ENCODE data around the gene AMOT.
A peak's percentile ranks its signal among the peaks of the same experiment; 100 is the strongest.

AMOT gene

DNA sequence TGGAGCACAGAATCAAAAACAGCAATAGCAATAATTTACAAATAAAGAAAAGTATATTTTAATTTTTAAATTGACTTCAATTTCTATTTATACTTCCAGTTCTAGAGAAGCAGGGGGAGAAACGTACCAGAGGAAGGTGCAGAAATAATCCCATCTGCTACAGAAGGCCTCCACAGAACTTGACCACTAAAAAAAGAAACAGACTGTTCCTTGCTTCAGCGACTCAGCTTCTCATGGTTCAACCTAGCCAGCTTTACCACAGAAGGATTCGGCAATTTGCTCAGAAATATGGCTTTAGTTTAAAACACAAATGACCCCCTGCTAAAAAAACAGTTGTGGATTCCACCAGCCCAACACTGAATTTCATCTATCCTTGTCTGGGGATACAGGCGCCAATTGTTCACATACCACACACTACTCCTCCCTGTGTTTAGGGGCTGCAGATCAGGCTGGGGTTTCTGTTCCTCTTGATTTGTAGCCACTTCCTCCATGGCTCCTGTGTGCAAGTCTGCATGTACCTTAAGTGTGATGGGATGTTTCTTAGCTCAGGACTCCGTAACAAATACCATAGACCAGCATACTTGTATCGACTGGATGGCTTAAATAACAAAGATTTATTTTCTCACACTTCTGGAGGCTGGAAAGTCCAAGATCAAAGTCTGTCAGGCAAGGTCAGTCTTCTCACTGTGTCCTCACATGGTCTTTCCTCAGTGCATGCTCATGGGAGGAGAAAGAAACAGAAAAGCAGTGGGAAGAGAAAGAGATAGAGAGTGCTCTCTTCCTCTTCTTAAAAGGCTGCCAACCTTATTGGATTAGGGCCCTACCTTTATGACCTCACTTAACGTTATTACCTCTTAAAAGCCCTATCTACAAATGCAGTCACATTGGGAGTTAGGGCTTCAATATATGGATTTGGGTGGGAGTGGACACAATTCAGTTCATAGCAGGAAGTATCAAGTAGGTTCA lies 79.1 kb downstream of the AMOT start:
- Histone ChIP-seq H3K27me3 (replicated peaks; ENCODE audit: control insufficient read depth, insufficient read depth, low read length) (peaks cover 65% of the 10 kb centered on the region), H3K4me3 (ENCODE audit: low read length) (no peak overlapping the region), H3K9ac (ENCODE audit: low read length) (no peak overlapping the region), H3K9me3 (ENCODE audit: control insufficient read depth, low read length) (peaks cover 7% of the 10 kb centered on the region), H3K36me3 (ENCODE audit: control insufficient read depth, insufficient read depth, low read length, severe bottlenecking) (no peaks in the 10 kb centered on the region), H3K4me1 (ENCODE audit: control insufficient read depth, insufficient read depth, low read length) (no peaks in the 10 kb centered on the region)
- DNase-seq (ENCODE audit: low read depth), result no peak

DNA sequence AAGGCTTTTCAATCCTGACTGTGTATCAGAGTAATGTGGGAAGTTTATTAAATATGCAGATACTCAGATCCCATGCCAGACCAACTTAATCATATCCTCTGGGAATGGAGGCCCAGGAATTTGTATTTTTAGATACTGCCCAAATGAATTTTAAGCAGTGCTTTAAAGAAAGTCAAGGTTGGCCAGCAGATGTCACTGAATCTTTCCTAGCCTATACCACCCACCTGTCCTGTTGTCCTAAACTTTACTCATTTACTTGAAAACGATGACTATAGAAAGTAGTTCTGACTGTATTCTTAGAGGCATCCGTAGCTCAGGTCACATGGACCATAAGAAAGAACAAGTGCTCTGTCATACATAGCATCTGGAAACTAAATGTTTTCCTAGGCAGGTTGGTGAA lies 79.9 kb downstream of the AMOT start:
- no peaks in the 10 kb centered on the region for H3K4me1 ChIP-seq (ENCODE audit: control insufficient read depth, insufficient read depth, low read length)
- H3K36me3 ChIP-seq (ENCODE audit: control insufficient read depth, insufficient read depth, low read length, severe bottlenecking), result no peaks in the 10 kb centered on the region
- no peak overlapping the region for H3K4me3 ChIP-seq (ENCODE audit: low read length)
- no peak overlapping the region for H3K9ac ChIP-seq (ENCODE audit: low read length)
- peak; percentile 4 for DNase-seq (ENCODE audit: low read depth)
- peaks cover 60% of the 10 kb centered on the region for H3K27me3 ChIP-seq (replicated peaks; ENCODE audit: control insufficient read depth, insufficient read depth, low read length)
- peaks cover 7% of the 10 kb centered on the region for H3K9me3 ChIP-seq (ENCODE audit: control insufficient read depth, low read length)

DNA sequence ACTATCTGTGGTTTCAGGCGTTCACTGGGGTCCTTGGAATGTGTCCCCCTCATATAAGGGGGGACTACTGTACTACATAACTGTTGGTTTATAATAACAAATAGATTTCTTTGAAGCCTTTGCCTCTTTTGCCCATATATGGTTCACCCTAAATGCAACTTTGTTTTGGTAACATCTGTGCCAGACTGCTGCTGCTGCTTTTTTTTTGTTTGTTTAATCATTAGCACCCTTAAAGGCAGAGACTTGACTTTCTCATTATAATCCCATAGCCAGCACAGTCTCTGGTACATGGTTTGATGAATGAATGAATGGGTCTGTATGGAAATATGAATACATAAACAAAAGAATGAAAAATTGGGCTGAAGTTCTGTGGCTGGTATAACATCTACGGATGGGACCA lies 80.7 kb downstream of the AMOT start:
- Histone ChIP-seq H3K36me3 (ENCODE audit: control insufficient read depth, insufficient read depth, low read length, severe bottlenecking) (no peaks in the 10 kb centered on the region), H3K4me3 (ENCODE audit: low read length) (no peak overlapping the region), H3K9me3 (ENCODE audit: control insufficient read depth, low read length) (peaks cover 7% of the 10 kb centered on the region), H3K9ac (ENCODE audit: low read length) (no peak overlapping the region), H3K4me1 (ENCODE audit: control insufficient read depth, insufficient read depth, low read length) (no peaks in the 10 kb centered on the region), H3K27me3 (replicated peaks; ENCODE audit: control insufficient read depth, insufficient read depth, low read length) (peaks cover 53% of the 10 kb centered on the region)
- DNase-seq (ENCODE audit: low read depth), result no peak

DNA sequence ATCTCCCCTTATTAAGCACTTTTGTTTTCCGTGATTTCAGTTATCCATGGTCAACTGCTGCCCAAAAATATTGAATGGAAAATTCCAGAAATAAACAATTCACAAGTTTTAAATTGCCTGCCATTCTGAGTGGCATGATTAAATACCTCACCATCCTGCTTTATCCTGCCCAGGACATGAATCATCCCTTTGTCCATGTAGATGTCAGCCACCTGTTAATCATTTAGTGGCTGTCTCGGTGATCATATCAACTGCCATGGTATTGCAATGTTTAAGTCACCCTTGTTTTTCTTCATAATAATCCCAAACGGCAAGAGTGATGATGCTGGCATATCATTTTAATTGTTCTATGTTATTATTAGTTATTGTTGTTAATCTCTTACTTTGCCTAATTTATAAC lies 81.1 kb downstream of the AMOT start:
- Histone ChIP-seq H3K4me3 (ENCODE audit: low read length) (no peak overlapping the region), H3K9ac (ENCODE audit: low read length) (no peak overlapping the region)
- no peak for DNase-seq (ENCODE audit: low read depth)

DNA sequence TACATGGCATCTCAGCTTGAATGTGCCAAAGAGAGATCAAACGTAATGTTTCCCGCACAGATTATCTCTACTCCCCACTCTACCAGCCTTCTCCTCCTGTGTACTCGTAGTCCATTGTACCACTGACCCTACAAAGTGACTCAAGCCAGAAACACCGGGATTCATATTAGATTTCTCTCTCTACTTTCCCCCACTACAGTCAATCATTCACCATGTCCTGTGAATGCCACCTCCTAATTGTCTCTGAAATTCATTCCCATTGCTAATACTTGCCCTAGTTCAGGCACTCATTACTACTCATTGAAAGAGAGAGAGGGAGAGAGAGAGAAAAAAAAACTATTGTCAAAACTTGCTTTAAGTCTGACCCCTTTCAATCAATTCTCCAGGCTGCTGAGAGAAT lies 82.7 kb downstream of the AMOT start:
- Histone ChIP-seq H3K27me3 (replicated peaks; ENCODE audit: control insufficient read depth, insufficient read depth, low read length) (peaks cover 46% of the 10 kb centered on the region), H3K4me1 (ENCODE audit: control insufficient read depth, insufficient read depth, low read length) (no peaks in the 10 kb centered on the region), H3K9me3 (ENCODE audit: control insufficient read depth, low read length) (peaks cover 7% of the 10 kb centered on the region), H3K4me3 (ENCODE audit: low read length) (no peak overlapping the region), H3K9ac (ENCODE audit: low read length) (no peak overlapping the region), H3K36me3 (ENCODE audit: control insufficient read depth, insufficient read depth, low read length, severe bottlenecking) (no peaks in the 10 kb centered on the region)
- DNase-seq (ENCODE audit: low read depth), result no peak

More for the DNA sequence above, 81.1 kb downstream of the AMOT start:
- H3K27me3 ChIP-seq (replicated peaks; ENCODE audit: control insufficient read depth, insufficient read depth, low read length), result peaks cover 48% of the 10 kb centered on the region
- H3K36me3 ChIP-seq (ENCODE audit: control insufficient read depth, insufficient read depth, low read length, severe bottlenecking), result no peaks in the 10 kb centered on the region
- no peaks in the 10 kb centered on the region for H3K4me1 ChIP-seq (ENCODE audit: control insufficient read depth, insufficient read depth, low read length)
- peaks cover 7% of the 10 kb centered on the region for H3K9me3 ChIP-seq (ENCODE audit: control insufficient read depth, low read length)

DNA sequence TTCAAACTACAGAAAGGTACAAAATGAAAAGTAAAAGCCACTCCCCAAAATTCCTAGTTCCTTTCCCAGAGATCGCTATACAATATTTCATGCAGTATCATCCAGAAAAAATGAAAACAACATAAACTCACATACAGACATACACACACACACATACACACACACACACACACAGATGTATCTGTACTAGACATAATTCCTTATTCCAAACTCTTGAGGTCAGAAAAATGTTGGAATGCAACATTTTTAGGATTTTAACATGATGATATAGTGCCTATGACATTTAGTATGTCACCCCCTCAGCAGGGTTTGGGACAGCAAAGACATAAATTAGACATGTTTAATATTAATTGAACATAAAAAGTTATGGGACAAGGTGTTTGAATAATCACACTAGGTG lies 87.5 kb downstream of the AMOT start:
- peaks cover 24% of the 10 kb centered on the region for H3K27me3 ChIP-seq (replicated peaks; ENCODE audit: control insufficient read depth, insufficient read depth, low read length)
- H3K9ac ChIP-seq (ENCODE audit: low read length), result no peak overlapping the region
- H3K4me1 ChIP-seq (ENCODE audit: control insufficient read depth, insufficient read depth, low read length), result no peaks in the 10 kb centered on the region
- no peak overlapping the region for H3K4me3 ChIP-seq (ENCODE audit: low read length)
- H3K9me3 ChIP-seq (ENCODE audit: control insufficient read depth, low read length), result no peaks in the 10 kb centered on the region
- no peaks in the 10 kb centered on the region for H3K36me3 ChIP-seq (ENCODE audit: control insufficient read depth, insufficient read depth, low read length, severe bottlenecking)
- no peak for DNase-seq (ENCODE audit: low read depth)

DNA sequence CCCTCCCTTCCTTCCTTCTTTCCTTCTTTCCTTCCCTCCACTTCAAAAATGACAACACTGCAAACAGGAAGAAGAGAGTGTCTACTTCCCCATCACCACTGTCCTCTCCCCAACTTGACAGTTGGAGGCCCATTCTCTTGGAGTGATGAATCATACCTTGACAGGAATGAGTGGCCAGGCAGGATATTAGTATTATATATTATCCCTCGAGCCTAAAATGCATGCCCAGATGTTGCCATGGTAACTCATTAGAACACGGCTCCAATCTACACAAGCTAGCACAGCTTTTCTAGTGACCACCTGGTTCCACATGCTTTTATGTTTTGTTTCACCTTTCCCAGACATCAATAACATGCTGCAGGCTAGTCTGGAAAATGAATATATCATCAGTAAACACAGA lies 89.6 kb downstream of the AMOT start:
- H3K36me3 ChIP-seq (ENCODE audit: control insufficient read depth, insufficient read depth, low read length, severe bottlenecking), result no peaks in the 10 kb centered on the region
- no peak overlapping the region for H3K4me3 ChIP-seq (ENCODE audit: low read length)
- H3K9me3 ChIP-seq (ENCODE audit: control insufficient read depth, low read length), result no peaks in the 10 kb centered on the region
- no peaks in the 10 kb centered on the region for H3K4me1 ChIP-seq (ENCODE audit: control insufficient read depth, insufficient read depth, low read length)
- no peak for DNase-seq (ENCODE audit: low read depth)
- no peak overlapping the region for H3K9ac ChIP-seq (ENCODE audit: low read length)
- H3K27me3 ChIP-seq (replicated peaks; ENCODE audit: control insufficient read depth, insufficient read depth, low read length), result peaks cover 18% of the 10 kb centered on the region

DNA sequence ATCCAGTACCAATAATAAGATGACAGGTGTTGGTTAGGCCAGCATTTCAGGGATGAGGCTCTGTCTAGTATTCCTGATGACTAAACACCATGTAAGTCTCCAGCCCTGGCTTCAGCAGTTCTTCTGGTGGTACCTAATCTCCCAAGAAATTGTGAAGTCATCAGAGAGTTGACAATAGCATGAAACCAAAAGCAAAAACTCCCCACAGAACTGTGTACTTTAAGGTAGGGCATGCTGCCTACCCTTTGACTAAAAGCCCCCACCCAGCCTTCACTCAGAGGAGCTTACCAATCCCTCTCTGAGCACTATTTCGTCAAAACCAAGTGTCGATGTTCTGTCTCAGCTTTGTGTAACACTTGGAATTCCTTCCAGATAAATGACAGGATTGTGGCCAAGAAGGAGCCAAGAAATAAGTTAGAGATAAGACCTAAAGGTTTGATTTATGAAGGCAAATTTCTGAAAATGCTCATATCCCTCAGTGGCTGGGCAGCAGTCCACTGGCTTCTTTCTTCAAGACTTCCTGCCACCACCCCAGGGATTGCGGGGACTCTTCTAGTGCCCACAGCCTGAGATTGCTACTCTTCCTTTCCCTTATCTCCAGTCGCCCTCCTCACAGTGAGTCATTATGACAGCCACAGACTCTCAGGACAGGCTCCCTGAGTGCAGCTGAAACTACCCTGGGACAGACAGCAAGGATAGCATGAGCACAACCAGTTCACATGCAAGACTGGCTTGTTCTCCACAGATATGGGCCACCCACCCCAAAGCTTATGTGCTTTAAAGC lies 93.6 kb downstream of the AMOT start:
- Histone ChIP-seq H3K36me3 (ENCODE audit: control insufficient read depth, insufficient read depth, low read length, severe bottlenecking) (no peaks in the 10 kb centered on the region), H3K9me3 (ENCODE audit: control insufficient read depth, low read length) (no peaks in the 10 kb centered on the region), H3K27me3 (replicated peaks; ENCODE audit: control insufficient read depth, insufficient read depth, low read length) (peaks cover 30% of the 10 kb centered on the region), H3K4me1 (ENCODE audit: control insufficient read depth, insufficient read depth, low read length) (no peaks in the 10 kb centered on the region), H3K4me3 (ENCODE audit: low read length) (no peak overlapping the region), H3K9ac (ENCODE audit: low read length) (no peak overlapping the region)
- DNase-seq (ENCODE audit: low read depth), result no peak

DNA sequence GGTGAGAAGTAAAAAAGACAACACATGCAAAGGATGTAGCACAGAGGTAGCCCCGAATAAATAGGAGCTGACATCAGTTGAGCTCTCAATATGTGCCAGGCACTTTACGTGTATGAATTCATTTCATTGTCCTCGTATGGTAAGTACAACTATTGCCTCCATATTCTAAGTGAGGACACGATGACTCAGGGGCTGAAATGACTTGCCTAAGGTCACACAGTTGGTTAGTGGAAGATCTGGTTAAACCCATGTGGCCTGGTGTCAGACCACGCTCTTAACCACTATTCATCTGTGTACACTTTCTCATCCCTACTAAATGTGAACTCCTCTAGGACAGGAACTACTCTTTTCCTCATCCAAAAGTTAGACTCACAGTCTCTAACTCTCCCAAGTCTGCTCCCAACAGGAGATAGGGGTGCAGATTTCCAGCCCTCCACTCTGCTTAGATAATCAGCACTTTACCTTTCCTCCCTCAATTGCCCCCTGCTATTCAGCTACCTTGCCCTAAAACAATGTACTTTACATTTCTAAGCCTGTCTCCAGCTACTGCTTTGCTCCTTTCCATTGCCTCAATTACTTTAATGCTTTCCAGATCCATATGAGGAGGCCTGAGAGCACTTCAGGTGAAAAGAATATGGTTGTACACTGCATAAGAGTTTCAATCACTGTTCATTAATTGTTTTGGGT lies 102.1 kb downstream of the AMOT start:
- H3K4me1 ChIP-seq (ENCODE audit: control insufficient read depth, insufficient read depth, low read length), result no peaks in the 10 kb centered on the region
- peaks cover 35% of the 10 kb centered on the region for H3K27me3 ChIP-seq (replicated peaks; ENCODE audit: control insufficient read depth, insufficient read depth, low read length)
- no peaks in the 10 kb centered on the region for H3K36me3 ChIP-seq (ENCODE audit: control insufficient read depth, insufficient read depth, low read length, severe bottlenecking)
- no peak overlapping the region for H3K9ac ChIP-seq (ENCODE audit: low read length)
- H3K9me3 ChIP-seq (ENCODE audit: control insufficient read depth, low read length), result no peaks in the 10 kb centered on the region
- no peak for DNase-seq (ENCODE audit: low read depth)
- no peak overlapping the region for H3K4me3 ChIP-seq (ENCODE audit: low read length)

DNA sequence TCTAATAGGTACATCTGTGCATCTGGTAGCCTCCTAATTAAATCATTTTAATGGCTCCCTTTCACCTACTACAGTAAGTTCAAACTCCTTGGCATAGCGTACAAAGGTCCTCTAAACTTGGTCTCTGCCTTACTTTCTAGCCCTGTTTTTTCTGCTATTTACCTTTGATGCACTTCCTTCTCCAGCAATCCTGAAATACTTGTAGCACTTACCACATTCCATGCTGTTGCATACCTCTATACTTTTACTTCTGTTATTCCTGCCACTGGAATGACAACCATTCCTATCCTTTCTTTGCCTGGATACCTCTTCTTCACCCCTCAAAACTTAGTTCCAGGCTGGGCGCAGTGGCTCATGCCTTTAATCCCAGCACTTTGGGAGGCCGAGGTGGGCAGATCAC lies 104.3 kb downstream of the AMOT start:
- no peak overlapping the region for H3K9ac ChIP-seq (ENCODE audit: low read length)
- no peaks in the 10 kb centered on the region for H3K4me1 ChIP-seq (ENCODE audit: control insufficient read depth, insufficient read depth, low read length)
- peaks cover 40% of the 10 kb centered on the region for H3K27me3 ChIP-seq (replicated peaks; ENCODE audit: control insufficient read depth, insufficient read depth, low read length)
- no peaks in the 10 kb centered on the region for H3K9me3 ChIP-seq (ENCODE audit: control insufficient read depth, low read length)
- no peak overlapping the region for H3K4me3 ChIP-seq (ENCODE audit: low read length)
- no peak for DNase-seq (ENCODE audit: low read depth)
- H3K36me3 ChIP-seq (ENCODE audit: control insufficient read depth, insufficient read depth, low read length, severe bottlenecking), result no peaks in the 10 kb centered on the region

DNA sequence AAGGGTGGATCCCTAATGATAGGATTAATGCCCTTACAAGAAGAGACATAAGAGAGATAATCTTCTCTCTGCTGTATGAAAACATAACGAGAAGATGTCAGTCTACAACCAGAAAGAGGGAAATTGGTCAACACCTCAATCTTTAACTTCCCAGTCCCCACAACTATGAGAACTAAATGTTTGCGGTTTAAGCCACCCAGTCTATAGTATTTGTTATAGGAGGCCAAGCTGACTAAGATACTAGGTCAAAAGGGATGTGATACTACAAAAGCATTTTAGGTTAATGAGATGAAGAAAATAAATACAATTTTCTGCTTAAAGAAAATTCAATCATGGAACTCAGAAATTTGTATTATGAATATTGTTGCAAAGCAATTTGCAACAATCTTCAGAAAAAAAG lies 105.5 kb downstream of the AMOT start:
- H3K4me3 ChIP-seq (ENCODE audit: low read length), result no peak overlapping the region
- no peaks in the 10 kb centered on the region for H3K4me1 ChIP-seq (ENCODE audit: control insufficient read depth, insufficient read depth, low read length)
- no peak for DNase-seq (ENCODE audit: low read depth)
- H3K9me3 ChIP-seq (ENCODE audit: control insufficient read depth, low read length), result no peaks in the 10 kb centered on the region
- peaks cover 36% of the 10 kb centered on the region for H3K27me3 ChIP-seq (replicated peaks; ENCODE audit: control insufficient read depth, insufficient read depth, low read length)
- no peak overlapping the region for H3K9ac ChIP-seq (ENCODE audit: low read length)
- H3K36me3 ChIP-seq (ENCODE audit: control insufficient read depth, insufficient read depth, low read length, severe bottlenecking), result no peaks in the 10 kb centered on the region
